K562 (cell line): ENCODE measurements around the gene GARNL3. TPM values are rescaled to one million over a fixed set of nuclear protein-coding genes. Genes with fewer than 3 reads are reported as not detected.

ENCODE experiments used
- ARID3A ChIP-seq: IDR thresholded peaks from 2 replicates; pipeline ENCODE4 v1.6.1; 2012; ENCODE audit warnings: low read depth, low read length, improper control_type of control experiment, borderline replicate concordance
- CBX3 ChIP-seq, 2 experiments: IDR thresholded peaks; 1 replicate in 1 of 2; 2 replicates in 1 of 2; pipeline ENCODE4 v1.6.1; 2012; ENCODE audit warnings: inconsistent platforms in 2 of 2, low read length in 2 of 2, borderline replicate concordance in 1 of 2, control low read depth in 1 of 2
- E2F5 ChIP-seq: sonication (generic); formaldehyde crosslinking; IDR thresholded peaks from 2 replicates; pipeline ENCODE4 v1.8.0; 2022; ENCODE audit warnings: mild to moderate bottlenecking, missing genetic modification reagents
- MTA1 ChIP-seq: fragments of 450-650 bp; IDR thresholded peaks from 2 replicates; pipeline ENCODE4 v1.6.1; 2017; ENCODE audit warnings: borderline replicate concordance
- MYBL2 ChIP-seq, 2 experiments: fragments of 450-650 bp in 1 of 2; sonication (generic) in 1 of 2; formaldehyde crosslinking in 1 of 2; IDR thresholded peaks; 2 replicates each; pipeline versions ENCODE4 v1.6.1 to v1.8.1; 2017 to 2022; ENCODE audit warnings: borderline replicate concordance in 1 of 2, inconsistent platforms in 1 of 2, low read depth in 1 of 2, mild to moderate bottlenecking in 1 of 2, missing genetic modification reagents in 1 of 2, moderate library complexity in 1 of 2
- POLR2B ChIP-seq: fragments of 450-650 bp; IDR thresholded peaks from 2 replicates; pipeline ENCODE4 v1.6.1; 2018; ENCODE audit warnings: low read depth; ENCODE audit not compliant: partially characterized antibody
- RNF2 ChIP-seq: sonication (generic); IDR thresholded peaks from 2 replicates; pipeline ENCODE4 v1.6.1; 2016
- SUPT5H ChIP-seq: fragments of 450-650 bp; IDR thresholded peaks from 2 replicates; pipeline ENCODE4 v1.6.1; 2016
- ZNF445 ChIP-seq: fragments of 250-450 bp; sonication (Bioruptor Pico); IDR thresholded peaks from 2 replicates; pipeline ENCODE4 v1.4.0; 2020; ENCODE audit warnings: low read depth, mild to moderate bottlenecking, moderate library complexity
- polyA plus RNA-seq, 8 experiments: library from polyadenylated mRNA; depleted of rRNA in 4 of 8; stranded (reverse) in 5 of 8; unstranded in 3 of 8; fragments of >200 nt; fragmentation: Nextera tagmentation in 2 of 8; fragmentation: Illumina TruSeq in 1 of 8; extraction: Ambion mirVana in 2 of 8; extraction: Trizol in 1 of 8; gene quantifications; 2 replicates each; pipeline versions ENCODE4 v1.2.1 to v1.2.3, GENCODE V29; 2011 to 2014; ENCODE audit warnings: inconsistent platforms in 1 of 8, missing spikeins in 1 of 8
- total RNA-seq, 7 experiments: library from RNA; depleted of rRNA in 6 of 7; stranded (reverse); fragments of >200 nt in 6 of 7; fragmentation: Illumina TruSeq in 2 of 7; extraction: Trizol in 2 of 7; gene quantifications; 2 replicates each; pipeline versions ENCODE4 v1.2.1 to v1.2.3, GENCODE V29; 2011 to 2021; ENCODE audit warnings: low replicate concordance in 1 of 7
- TF ChIP-seq, protein P1 (sequence below): fragments of 250-450 bp; sonication (Bioruptor Pico); IDR thresholded peaks from 2 replicates; pipeline ENCODE4 v1.4.0; 2020; ENCODE audit warnings: mild to moderate bottlenecking, moderate library complexity
- TF ChIP-seq, protein P2 (sequence below): fragments of 450-650 bp; formaldehyde crosslinking; conservative IDR thresholded peaks from 2 replicates; pipeline ENCODE4 v1.4.0; 2022; ENCODE audit warnings: mild to moderate bottlenecking, missing genetic modification characterization
- TF ChIP-seq, protein P3 (sequence below), 2 experiments: fragments of 450-650 bp in 1 of 2; sonication (generic) in 1 of 2; formaldehyde crosslinking; conservative IDR thresholded peaks; 2 replicates each; pipeline versions ENCODE4 v1.4.0 to v1.8.1; 2020 to 2022; ENCODE audit warnings: mild to moderate bottlenecking in 1 of 2, missing genetic modification reagents in 1 of 2
- TF ChIP-seq, protein P4 (sequence below): fragments of 250-450 bp; sonication (Bioruptor Pico); IDR thresholded peaks from 2 replicates; pipeline ENCODE4 v1.8.0; 2021; ENCODE audit warnings: moderate library complexity, mild to moderate bottlenecking, inconsistent platforms

The GARNL3 gene
- total and polyA plus RNA-seq, 9 of the 15 experiments (the other 6 are each of a cell fraction or from before 2014, with no cell fraction given): 0.35 to 2.7 (median 1.6) TPM

DNA sequence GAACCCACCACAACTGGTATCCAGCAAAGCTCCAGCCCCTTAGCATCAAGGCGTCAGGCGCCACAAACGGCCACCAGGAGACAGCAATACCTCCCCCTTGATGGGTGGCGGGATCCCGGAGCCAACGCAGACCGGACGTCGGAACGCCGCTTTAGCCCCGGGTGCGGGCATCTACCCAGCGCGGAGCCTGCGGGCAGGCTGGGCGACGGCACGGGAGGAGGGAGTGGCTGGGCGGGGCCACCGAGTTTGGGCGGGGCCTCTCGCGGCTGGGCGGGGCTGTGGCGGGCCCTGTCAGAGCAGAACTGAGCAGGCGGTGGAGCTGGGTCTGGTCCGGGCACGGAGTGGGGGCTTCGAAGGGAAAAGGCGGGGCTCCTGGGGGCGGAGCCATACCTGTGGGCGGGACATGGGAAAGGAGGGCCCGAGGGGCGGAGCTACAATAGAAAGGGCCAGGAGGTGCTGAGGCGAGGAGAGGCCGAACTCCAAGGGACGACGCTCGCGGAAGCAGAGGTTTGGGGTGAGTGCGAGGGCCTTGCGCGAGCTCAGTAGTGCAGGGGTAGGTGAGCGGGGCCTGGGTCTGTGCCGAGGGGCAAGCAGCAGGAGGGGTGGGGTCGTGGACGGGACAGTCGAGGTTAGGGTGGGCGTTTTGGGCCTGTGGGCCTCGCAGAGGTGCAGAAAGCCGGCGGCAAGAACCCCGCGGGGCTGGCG, 40.2 kb upstream of the GARNL3 start (continued):
- TF ChIP-seq ARID3A (no peak), E2F5 (CRISPR knock-in tag) (0 out of 2 replicates have a peak, but pooled peaks have one; percentile 26), MYBL2 (IDR thresholded peaks at IDR 0.05; ENCODE audit: low read depth) (no peak), MYBL2 (CRISPR knock-in tag; IDR thresholded peaks at IDR 0.05; ENCODE audit: borderline replicate concordance) (no peak), RNF2 (no peak), POLR2B (peak; percentile 29), CBX3 (IDR thresholded peaks at IDR 0.05; ENCODE audit: borderline replicate concordance in 1 of 2, low read length in 2 of 2) (peak in 1 of 2 experiments; percentile 52; a peak in 1 of 3 replicates), SUPT5H (no peak), ZNF445 (CRISPR knock-in tag) (no peak), MTA1 (no peak)
- TF ChIP-seq, protein P1, sequence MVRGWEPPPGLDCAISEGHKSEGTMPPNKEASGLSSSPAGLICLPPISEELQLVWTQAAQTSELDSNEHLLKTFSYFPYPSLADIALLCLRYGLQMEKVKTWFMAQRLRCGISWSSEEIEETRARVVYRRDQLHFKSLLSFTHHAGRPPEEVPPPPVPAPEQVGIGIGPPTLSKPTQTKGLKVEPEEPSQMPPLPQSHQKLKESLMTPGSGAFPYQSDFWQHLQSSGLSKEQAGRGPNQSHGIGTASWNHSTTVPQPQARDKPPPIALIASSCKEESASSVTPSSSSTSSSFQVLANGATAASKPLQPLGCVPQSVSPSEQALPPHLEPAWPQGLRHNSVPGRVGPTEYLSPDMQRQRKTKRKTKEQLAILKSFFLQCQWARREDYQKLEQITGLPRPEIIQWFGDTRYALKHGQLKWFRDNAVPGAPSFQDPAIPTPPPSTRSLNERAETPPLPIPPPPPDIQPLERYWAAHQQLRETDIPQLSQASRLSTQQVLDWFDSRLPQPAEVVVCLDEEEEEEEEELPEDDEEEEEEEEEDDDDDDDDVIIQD (CRISPR knock-in tag): no peak
- TF ChIP-seq, protein P2, sequence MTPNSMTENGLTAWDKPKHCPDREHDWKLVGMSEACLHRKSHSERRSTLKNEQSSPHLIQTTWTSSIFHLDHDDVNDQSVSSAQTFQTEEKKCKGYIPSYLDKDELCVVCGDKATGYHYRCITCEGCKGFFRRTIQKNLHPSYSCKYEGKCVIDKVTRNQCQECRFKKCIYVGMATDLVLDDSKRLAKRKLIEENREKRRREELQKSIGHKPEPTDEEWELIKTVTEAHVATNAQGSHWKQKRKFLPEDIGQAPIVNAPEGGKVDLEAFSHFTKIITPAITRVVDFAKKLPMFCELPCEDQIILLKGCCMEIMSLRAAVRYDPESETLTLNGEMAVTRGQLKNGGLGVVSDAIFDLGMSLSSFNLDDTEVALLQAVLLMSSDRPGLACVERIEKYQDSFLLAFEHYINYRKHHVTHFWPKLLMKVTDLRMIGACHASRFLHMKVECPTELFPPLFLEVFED (CRISPR knock-in tag): no peak
- TF ChIP-seq, protein P3, sequence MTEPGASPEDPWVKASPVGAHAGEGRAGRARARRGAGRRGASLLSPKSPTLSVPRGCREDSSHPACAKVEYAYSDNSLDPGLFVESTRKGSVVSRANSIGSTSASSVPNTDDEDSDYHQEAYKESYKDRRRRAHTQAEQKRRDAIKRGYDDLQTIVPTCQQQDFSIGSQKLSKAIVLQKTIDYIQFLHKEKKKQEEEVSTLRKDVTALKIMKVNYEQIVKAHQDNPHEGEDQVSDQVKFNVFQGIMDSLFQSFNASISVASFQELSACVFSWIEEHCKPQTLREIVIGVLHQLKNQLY (CRISPR knock-in tag; conservative IDR thresholded peaks at IDR 0.05): no peak
- TF ChIP-seq, protein P4, sequence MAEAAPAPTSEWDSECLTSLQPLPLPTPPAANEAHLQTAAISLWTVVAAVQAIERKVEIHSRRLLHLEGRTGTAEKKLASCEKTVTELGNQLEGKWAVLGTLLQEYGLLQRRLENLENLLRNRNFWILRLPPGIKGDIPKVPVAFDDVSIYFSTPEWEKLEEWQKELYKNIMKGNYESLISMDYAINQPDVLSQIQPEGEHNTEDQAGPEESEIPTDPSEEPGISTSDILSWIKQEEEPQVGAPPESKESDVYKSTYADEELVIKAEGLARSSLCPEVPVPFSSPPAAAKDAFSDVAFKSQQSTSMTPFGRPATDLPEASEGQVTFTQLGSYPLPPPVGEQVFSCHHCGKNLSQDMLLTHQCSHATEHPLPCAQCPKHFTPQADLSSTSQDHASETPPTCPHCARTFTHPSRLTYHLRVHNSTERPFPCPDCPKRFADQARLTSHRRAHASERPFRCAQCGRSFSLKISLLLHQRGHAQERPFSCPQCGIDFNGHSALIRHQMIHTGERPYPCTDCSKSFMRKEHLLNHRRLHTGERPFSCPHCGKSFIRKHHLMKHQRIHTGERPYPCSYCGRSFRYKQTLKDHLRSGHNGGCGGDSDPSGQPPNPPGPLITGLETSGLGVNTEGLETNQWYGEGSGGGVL (CRISPR knock-in tag): no peak
